HG03066 (cell line): ENCODE measurements around the gene MFNG.

ENCODE experiments used
- ATAC-seq: cut with Tn5 transposase; IDR thresholded peaks from one replicate; pipeline ENCODE4 v1.9.1; 2021; ENCODE audit warnings: low read depth; ENCODE audit not compliant: unreplicated experiment

Gene MFNG

GRCh38 chr22:37514526-37515051, 28.4 kb upstream of the MFNG start:
- ATAC-seq = no peak

GRCh38 chr22:37511395-37512104, 25.4 kb upstream of the MFNG start:
- no peak for ATAC-seq

GRCh38 chr22:37510091-37510490, 23.9 kb upstream of the MFNG start:
- ATAC-seq = no peak

GRCh38 chr22:37509059-37509860, 23.1 kb upstream of the MFNG start:
- no peak for ATAC-seq

- no peak for ATAC-seq
Measured at GRCh38 chr22:37508431-37508992, 22.3 kb upstream of the MFNG start.

GRCh38 chr22:37507731-37508130, 21.5 kb upstream of the MFNG start:
- ATAC-seq = no peak

GRCh38 chr22:37505989-37506388, 19.8 kb upstream of the MFNG start:
- no peak for ATAC-seq

- no peak for ATAC-seq
Measured at GRCh38 chr22:37505565-37505964, 19.4 kb upstream of the MFNG start.

- ATAC-seq = no peak
Measured at GRCh38 chr22:37504964-37505363, 18.8 kb upstream of the MFNG start.

- no peak for ATAC-seq
Measured at GRCh38 chr22:37503850-37504249, 17.7 kb upstream of the MFNG start.

GRCh38 chr22:37503183-37503683, 17.0 kb upstream of the MFNG start:
- ATAC-seq = no peak

GRCh38 chr22:37502342-37503182, 16.4 kb upstream of the MFNG start:
- no peak for ATAC-seq

GRCh38 chr22:37501610-37502341, 15.6 kb upstream of the MFNG start:
- ATAC-seq = no peak

- no peak for ATAC-seq
Measured at GRCh38 chr22:37500745-37501609, 14.8 kb upstream of the MFNG start.

GRCh38 chr22:37499789-37500540, 13.8 kb upstream of the MFNG start:
- ATAC-seq = no peak

- ATAC-seq = no peak
Measured at GRCh38 chr22:37499027-37499707, 13.0 kb upstream of the MFNG start.

- ATAC-seq = no peak
Measured at GRCh38 chr22:37498289-37498909, 12.2 kb upstream of the MFNG start.
